Panc1 (cell line): ENCODE measurements around the gene CDK2AP2. TPM values are rescaled to one million over a fixed set of nuclear protein-coding genes. Genes with fewer than 3 reads are reported as not detected.
"Not testable (repeated sequence)": the region's sequence is repeated elsewhere in the genome, so short reads cannot be mapped to it uniquely, and the experiment has no call there.

Source experiments
- ATAC-seq: fragments of 200-7000 bp; cut with Tn5 transposase; 2 replicates; pipeline ENCODE4 v1.9.1; 2020; ENCODE audit warnings: mild to moderate bottlenecking, moderate library complexity
- BruUV-seq: library from RNA; stranded (reverse); fragments of 400-500 nt; replicated peaks from 2 replicates; lab custom pipeline; 2021; lab: Mats Ljungman, UMichigan
- CTCF ChIA-PET: fragments of 300-600 bp; sonication (Branson Sonifier 250); formaldehyde crosslinking; loops from one replicate; lab custom pipeline; 2022; ENCODE audit warnings: antibody characterized with exemption; lab: Charles Lee
- POLR2A ChIA-PET: fragments of 300-600 bp; sonication (Branson Sonifier 250); formaldehyde crosslinking; loops from one replicate; lab custom pipeline; 2022; ENCODE audit warnings: antibody characterized with exemption; lab: Charles Lee
- DNase-seq: peaks from one replicate; pipeline ENCODE4 v3.0.0-alpha.2; 2010; ENCODE audit warnings: low read depth, low spot score
- H3K27ac ChIP-seq: 2 replicates; pipeline ENCODE4 v1.5.1; 2011; ENCODE audit warnings: mild to moderate bottlenecking, low read length, inconsistent platforms
- H3K27me3 ChIP-seq: fragments of 200-500 bp; sonication (Bioruptor generic); 2 replicates; pipeline ENCODE4 v1.6.0; 2014; ENCODE audit warnings: low read length, inconsistent platforms; ENCODE audit not compliant: control insufficient read depth, insufficient read depth
- H3K36me3 ChIP-seq: fragments of 200-500 bp; sonication (Bioruptor generic); 2 replicates; pipeline ENCODE4 v1.5.1; 2014; ENCODE audit warnings: inconsistent platforms, mild to moderate bottlenecking, low read length, moderate library complexity; ENCODE audit not compliant: control insufficient read depth, insufficient read depth
- H3K4me1 ChIP-seq: 2 replicates; pipeline ENCODE4 v1.5.1; 2011; ENCODE audit warnings: inconsistent platforms, mild to moderate bottlenecking, low read length, moderate library complexity; ENCODE audit not compliant: control insufficient read depth, insufficient read depth
- H3K4me3 ChIP-seq, 2 experiments: 2 replicates each; pipeline ENCODE4 v1.5.1; 2011 to 2012; ENCODE audit warnings: low read depth in 2 of 2, low read length in 2 of 2, mild to moderate bottlenecking in 2 of 2, inconsistent platforms in 1 of 2, moderate library complexity in 1 of 2
- H3K9me3 ChIP-seq: fragments of 200-500 bp; sonication (Bioruptor generic); 2 replicates; pipeline ENCODE4 v1.5.1; 2014; ENCODE audit warnings: low read depth, mild to moderate bottlenecking, inconsistent platforms, low read length, moderate library complexity; ENCODE audit not compliant: control insufficient read depth, insufficient read depth
- CTCF ChIP-seq: fragments of 450-650 bp; IDR thresholded peaks from 2 replicates; pipeline ENCODE4 v1.5.1; 2017; ENCODE audit warnings: mild to moderate bottlenecking
- POLR2AphosphoS5 ChIP-seq: IDR thresholded peaks from 2 replicates; pipeline ENCODE4 v1.6.1; 2012; ENCODE audit warnings: mild to moderate bottlenecking, low read depth, low read length, moderate library complexity
- SIN3A ChIP-seq: IDR thresholded peaks from 2 replicates; pipeline ENCODE4 v1.6.1; 2012; ENCODE audit warnings: low read depth, mild to moderate bottlenecking, low read length, moderate library complexity, borderline replicate concordance; ENCODE audit not compliant: insufficient read depth
- TCF7L2 ChIP-seq: IDR thresholded peaks from 2 replicates; pipeline ENCODE4 v1.6.1; 2011; ENCODE audit warnings: mild to moderate bottlenecking, low read depth, low read length, inconsistent platforms
- in situ Hi-C: cut with HindIII; loops from 2 replicates; pipeline ENCODE4 v1.10.0; 2016; ENCODE audit warnings: low sequenced_read_pairs, low pct_unique_long_range_greater_than_20kb
- intact Hi-C: fragments of 100-400 bp; cut with micrococcal nuclease; formaldehyde crosslinking; loops from one replicate; pipeline ENCODE4 v1.10.0; 2022; ENCODE audit not compliant: unreplicated experiment
- total RNA-seq: library from RNA; stranded (reverse); gene quantifications from one replicate; pipeline ENCODE4 v1.2.1, GENCODE V29; 2021; ENCODE audit not compliant: unreplicated experiment
- TF ChIP-seq, protein P1 (sequence below), 2 experiments: IDR thresholded peaks; 2 replicates each; pipeline ENCODE4 v1.6.1; 2011 to 2012; ENCODE audit warnings: low read depth in 2 of 2, control low read depth in 1 of 2, low read length in 1 of 2, mild to moderate bottlenecking in 1 of 2, moderate library complexity in 1 of 2; ENCODE audit not compliant: insufficient read depth in 1 of 2

CDK2AP2 gene
- total RNA-seq, 1 experiment from 2014 or later = 76.1 TPM

GRCh38 chr11:67477344-67478050 lies 30.5 kb downstream of the CDK2AP2 start:
- BruUV-seq, CTCF ChIA-PET, DNase-seq, H3K27ac ChIP-seq, POLR2A ChIA-PET, H3K4me3 ChIP-seq, H3K36me3 ChIP-seq, intact Hi-C loops, in situ Hi-C loops, H3K27me3 ChIP-seq, ATAC-seq, H3K9me3 ChIP-seq, H3K4me1 ChIP-seq: not testable (repeated sequence)

- H3K27ac ChIP-seq, intact Hi-C loops, H3K9me3 ChIP-seq, BruUV-seq, in situ Hi-C loops, H3K36me3 ChIP-seq, ATAC-seq, H3K27me3 ChIP-seq, POLR2A ChIA-PET, CTCF ChIA-PET, H3K4me3 ChIP-seq, DNase-seq, H3K4me1 ChIP-seq: not testable (repeated sequence)
Observed at GRCh38 chr11:67476692-67477091, 31.3 kb downstream of the CDK2AP2 start.

DNA sequence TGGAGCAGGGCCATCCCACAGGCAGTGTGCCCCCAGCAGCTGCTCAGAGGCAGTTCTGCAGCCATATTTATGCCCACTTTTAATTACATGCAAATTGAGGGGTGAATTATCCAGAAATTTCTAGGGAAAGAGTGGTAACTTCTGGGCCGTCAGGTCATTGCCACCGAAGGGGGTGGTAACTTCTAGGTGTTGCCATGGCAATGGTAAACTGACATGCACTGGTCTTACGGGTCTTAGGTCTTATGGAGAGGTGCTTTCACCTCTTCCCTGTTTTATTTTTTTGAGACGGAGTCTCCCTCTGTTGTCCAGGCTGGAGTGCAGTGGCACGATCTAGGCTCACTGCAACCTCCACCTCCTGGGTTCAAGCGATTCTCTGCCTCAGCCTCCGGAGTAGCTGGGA lies 35.1 kb downstream of the CDK2AP2 start:
- intact Hi-C loops (no loop called here), in situ Hi-C loops (no loop called here)
- ChIA-PET CTCF (no interaction called here), POLR2A (no interaction called here)
- H3K36me3 ChIP-seq = no peaks in the 10 kb centered on the region; the same call in 1 of the 2 replicates
- ATAC-seq = no peak
- no peak overlapping the region for H3K4me3 ChIP-seq
- no peak overlapping the region for H3K27ac ChIP-seq
- H3K9me3 ChIP-seq = no peaks in the 10 kb centered on the region
- peaks cover 10% of the 10 kb centered on the region for H3K4me1 ChIP-seq
- no peaks in the 10 kb centered on the region for H3K27me3 ChIP-seq
- DNase-seq = no peak
- TF ChIP-seq TCF7L2 = no peak
- no peak for TF ChIP-seq CTCF
- TF ChIP-seq, protein P1, sequence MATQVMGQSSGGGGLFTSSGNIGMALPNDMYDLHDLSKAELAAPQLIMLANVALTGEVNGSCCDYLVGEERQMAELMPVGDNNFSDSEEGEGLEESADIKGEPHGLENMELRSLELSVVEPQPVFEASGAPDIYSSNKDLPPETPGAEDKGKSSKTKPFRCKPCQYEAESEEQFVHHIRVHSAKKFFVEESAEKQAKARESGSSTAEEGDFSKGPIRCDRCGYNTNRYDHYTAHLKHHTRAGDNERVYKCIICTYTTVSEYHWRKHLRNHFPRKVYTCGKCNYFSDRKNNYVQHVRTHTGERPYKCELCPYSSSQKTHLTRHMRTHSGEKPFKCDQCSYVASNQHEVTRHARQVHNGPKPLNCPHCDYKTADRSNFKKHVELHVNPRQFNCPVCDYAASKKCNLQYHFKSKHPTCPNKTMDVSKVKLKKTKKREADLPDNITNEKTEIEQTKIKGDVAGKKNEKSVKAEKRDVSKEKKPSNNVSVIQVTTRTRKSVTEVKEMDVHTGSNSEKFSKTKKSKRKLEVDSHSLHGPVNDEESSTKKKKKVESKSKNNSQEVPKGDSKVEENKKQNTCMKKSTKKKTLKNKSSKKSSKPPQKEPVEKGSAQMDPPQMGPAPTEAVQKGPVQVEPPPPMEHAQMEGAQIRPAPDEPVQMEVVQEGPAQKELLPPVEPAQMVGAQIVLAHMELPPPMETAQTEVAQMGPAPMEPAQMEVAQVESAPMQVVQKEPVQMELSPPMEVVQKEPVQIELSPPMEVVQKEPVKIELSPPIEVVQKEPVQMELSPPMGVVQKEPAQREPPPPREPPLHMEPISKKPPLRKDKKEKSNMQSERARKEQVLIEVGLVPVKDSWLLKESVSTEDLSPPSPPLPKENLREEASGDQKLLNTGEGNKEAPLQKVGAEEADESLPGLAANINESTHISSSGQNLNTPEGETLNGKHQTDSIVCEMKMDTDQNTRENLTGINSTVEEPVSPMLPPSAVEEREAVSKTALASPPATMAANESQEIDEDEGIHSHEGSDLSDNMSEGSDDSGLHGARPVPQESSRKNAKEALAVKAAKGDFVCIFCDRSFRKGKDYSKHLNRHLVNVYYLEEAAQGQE (IDR thresholded peaks at IDR 0.05; ENCODE audit: insufficient read depth in 1 of 2, low read depth in 2 of 2, low read length in 1 of 2) = no peak
- no peak for TF ChIP-seq POLR2AphosphoS5
- TF ChIP-seq SIN3A = no peak
- no TSS peak for BruUV-seq
